Measurements from ENCODE around the gene SRSF12.

DNA sequence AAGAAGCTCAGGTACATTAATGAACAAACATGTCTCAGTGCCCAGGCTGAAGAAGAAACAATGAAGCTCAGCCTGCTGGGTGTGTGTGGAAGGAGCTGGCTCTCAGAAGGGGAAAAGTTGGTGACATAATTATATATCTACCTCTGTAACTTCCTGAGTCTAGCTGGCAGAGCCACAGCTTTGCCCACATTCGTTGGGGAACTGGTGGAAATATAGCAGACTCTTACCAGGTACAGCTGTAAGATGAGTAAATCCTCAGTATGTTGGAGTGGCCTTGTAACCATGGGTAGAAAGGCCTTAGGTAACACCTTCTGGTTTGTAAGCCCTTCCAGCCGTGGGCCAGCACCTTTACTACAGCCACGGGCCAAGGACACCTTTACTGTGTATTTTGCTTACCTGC lies 67.2 kb downstream of the SRSF12 start:
- TF ChIP-seq SP1 (IDR thresholded peaks at IDR 0.05) (no peak), HDGF (IDR thresholded peaks at IDR 0.05; ENCODE audit: borderline replicate concordance) (no peak), FOXA1 (IDR thresholded peaks at IDR 0.05) (no peak), NFRKB (IDR thresholded peaks at IDR 0.05) (no peak), BHLHE40 (IDR thresholded peaks at IDR 0.05; ENCODE audit: borderline replicate concordance) (no peak), SUZ12 (IDR thresholded peaks at IDR 0.05) (no peak), FOXM1 (IDR thresholded peaks at IDR 0.05; ENCODE audit: borderline replicate concordance) (no peak), ELF4 (IDR thresholded peaks at IDR 0.05) (no peak), CTBP1 (IDR thresholded peaks at IDR 0.05; ENCODE audit: borderline replicate concordance) (no peak)
- TF ChIP-seq, protein P1, sequence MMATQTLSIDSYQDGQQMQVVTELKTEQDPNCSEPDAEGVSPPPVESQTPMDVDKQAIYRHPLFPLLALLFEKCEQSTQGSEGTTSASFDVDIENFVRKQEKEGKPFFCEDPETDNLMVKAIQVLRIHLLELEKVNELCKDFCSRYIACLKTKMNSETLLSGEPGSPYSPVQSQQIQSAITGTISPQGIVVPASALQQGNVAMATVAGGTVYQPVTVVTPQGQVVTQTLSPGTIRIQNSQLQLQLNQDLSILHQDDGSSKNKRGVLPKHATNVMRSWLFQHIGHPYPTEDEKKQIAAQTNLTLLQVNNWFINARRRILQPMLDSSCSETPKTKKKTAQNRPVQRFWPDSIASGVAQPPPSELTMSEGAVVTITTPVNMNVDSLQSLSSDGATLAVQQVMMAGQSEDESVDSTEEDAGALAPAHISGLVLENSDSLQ (IDR thresholded peaks at IDR 0.05): no peak
